NK-92 (cell line): ENCODE results near the gene FAM3C.
"Not testable (repeated sequence)": the region's sequence is repeated elsewhere in the genome, so short reads cannot be mapped to it uniquely, and the experiment has no call there.

ENCODE experiments used
- DNase-seq: peaks from one replicate; lab custom pipeline; 2025; ENCODE audit not compliant: unreplicated experiment; lab: John Stamatoyannopoulos, UW

Gene FAM3C

DNA sequence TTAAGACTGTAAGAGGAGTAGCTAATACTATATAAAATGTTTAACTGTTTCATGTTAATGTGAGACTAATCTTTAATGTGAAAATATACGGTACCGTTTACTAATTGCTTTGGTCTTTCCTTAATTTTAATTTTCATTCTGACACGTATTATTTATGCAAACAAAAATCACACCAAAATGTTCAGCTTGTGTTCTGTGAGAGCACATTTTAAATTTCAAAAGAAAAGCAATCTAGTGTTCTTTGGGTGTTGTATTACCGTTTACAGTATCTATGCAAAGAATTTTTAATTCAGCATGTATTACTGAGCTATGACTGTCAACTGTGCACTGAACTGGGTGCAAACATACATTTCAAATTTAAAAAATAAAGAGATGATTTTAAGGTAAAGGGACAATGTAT is 65.1 kb downstream of the FAM3C start:
- no peak for DNase-seq

DNA sequence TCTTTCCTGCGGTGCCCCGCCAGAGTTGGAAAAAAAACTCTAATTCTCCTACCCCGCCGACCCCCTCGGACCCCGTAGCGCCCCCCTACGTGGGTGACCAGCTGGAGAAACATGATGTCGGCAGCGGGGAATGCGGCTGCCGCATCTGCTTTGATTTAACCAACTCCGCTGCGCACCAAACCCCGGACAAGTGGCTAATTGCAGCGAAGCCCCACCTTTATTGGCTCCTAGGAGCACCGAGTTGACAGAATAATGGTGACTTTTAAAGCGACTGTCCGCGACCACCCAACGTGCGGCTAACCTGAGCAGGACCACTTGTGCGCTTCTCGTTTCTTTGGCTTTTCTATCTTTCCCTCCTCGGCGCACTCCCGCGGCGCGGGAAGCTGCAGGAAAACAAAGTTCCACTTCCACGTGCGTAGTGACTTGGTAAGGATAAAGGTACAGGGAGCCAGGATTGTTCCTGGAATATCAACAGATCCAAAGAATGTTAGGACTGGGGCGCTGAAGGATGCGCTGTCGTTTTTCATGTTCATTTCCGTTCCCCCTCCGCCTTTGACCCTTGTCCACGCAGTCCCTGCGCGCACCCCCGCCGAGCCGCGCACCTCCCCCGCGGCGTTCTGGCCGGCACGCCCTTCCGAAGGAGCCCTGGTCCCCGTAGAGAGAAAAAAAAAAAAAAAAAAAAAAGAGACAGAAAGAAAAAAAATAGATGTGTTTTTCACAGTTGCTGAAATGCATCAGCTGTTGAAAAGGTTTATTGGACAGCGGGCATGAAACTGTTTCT is 65.9 kb downstream of the FAM3C start:
- no peak for DNase-seq

DNA sequence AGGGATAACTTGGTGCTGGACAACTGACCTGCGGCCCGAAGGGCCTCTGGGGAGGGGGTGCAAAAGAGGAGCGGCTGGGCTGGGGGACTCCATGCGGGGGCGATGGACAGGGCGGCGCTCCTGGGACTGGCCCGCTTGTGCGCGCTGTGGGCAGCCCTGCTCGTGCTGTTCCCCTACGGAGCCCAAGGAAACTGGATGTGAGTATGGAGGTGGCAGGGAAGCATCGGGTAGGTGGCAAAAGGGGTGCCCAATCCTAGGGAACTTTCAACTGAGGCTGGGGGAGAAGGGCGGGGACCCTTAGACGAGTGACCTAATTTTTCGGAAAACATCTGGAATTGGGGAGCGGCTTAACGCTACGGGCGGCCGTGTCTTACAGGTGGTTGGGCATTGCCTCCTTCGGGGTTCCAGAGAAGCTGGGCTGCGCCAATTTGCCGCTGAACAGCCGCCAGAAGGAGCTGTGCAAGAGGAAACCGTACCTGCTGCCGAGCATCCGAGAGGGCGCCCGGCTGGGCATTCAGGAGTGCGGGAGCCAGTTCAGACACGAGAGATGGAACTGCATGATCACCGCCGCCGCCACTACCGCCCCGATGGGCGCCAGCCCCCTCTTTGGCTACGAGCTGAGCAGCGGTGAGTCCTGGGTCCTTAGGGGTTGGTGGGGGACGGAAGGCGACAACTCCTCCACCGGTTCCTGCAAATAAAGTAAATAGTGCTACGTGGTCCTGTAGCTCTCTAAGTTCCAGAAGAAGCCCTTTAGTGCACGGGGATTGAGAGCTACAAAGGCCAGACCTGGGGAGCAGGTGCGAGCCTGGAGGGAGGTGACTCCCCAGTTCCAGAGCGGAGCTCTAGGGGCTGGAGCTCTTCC is 66.7 kb downstream of the FAM3C start:
- no peak for DNase-seq

DNA sequence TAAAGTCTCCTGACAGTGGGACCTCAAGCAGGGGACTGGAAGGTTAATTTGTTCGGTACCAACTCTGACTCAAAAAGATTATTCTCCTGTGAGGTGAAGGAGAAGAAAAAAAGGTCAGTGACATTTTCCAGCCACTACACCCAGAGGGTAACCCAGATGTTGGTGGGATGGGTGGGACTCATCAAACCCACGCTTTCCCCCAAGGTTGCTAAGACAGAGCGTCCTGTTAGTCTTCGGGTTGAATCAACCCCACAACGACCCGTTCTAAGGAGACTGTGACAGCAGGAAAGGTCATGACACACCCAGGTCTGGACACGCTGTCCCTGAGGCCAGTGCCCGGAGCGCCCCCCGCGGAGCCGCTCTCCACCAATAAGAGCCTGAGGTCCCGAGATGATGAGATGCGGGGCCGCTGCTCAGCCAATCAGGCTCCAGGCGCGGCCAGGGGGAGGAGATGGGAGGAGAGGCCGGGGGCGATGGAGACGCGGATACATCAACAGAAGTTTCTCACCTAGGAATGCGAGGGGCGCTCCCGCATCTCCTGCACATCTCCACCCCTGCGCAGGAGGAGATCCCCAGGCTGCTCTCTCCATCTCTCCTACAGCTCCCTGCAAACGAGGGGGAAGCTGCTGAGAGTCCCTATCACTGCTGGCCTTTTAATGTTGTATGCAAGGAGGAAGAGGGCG is 67.5 kb downstream of the FAM3C start, which contains the start of gene WNT16:
TSS of gene WNT16 (plus strand) at position 493 of the 683 bp plus-strand sequence. CDS start 293 bp downstream, outside the sequence.
- DNase-seq: no peak

GRCh38 chr7:121327671-121328070 is 68.4 kb downstream of the FAM3C start:
- DNase-seq: no peak

GRCh38 chr7:121323515-121324302 is 72.4 kb downstream of the FAM3C start:
- DNase-seq: no peak

- DNase-seq: no peak
Measured at GRCh38 chr7:121322460-121322859, 73.6 kb downstream of the FAM3C start.

GRCh38 chr7:121315170-121315569 is 80.9 kb downstream of the FAM3C start:
- DNase-seq: not testable (repeated sequence)

GRCh38 chr7:121313793-121314676 is 82.1 kb downstream of the FAM3C start:
- no peak for DNase-seq

GRCh38 chr7:121313220-121313792 is 82.8 kb downstream of the FAM3C start:
- DNase-seq: no peak

- DNase-seq: no peak
Measured at GRCh38 chr7:121307021-121307574, 89.0 kb downstream of the FAM3C start.

GRCh38 chr7:121306565-121306964 is 89.5 kb downstream of the FAM3C start:
- no peak for DNase-seq

GRCh38 chr7:121305109-121305508 is 91.0 kb downstream of the FAM3C start:
- DNase-seq: no peak

GRCh38 chr7:121304102-121304658 is 91.9 kb downstream of the FAM3C start:
- no peak for DNase-seq

DNA sequence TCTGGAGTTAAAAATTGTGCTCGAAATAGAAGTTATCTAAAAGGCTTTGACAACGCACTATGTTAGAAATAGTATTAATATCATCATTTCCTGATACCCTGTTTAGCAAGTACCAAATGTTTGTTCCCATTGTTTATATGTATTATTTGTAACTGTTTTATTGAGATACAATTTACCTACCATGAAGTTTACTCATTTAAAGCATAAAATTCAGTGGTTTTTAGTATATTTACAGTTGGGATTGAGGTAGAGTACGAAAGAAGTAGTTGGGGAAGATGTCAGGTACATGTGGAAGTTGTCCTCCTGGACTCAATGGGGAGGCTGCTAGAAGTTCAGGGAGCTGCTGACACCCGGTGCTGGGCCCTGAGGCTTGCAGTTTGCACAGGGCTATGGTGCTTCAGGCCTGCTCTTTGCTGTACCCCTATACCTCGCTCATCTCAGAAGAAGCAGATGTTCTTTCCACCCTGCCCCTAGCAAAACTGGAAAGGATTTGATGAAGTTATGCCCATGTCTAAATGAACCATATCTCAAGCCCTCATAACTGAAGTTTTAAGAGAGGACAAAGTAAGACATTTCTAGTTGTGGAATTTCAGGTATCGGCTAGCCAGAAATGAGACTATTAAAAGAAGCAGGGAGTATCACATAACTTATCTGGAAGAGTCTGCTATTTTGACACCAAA is 92.5 kb downstream of the FAM3C start:
- no peak for DNase-seq

DNA sequence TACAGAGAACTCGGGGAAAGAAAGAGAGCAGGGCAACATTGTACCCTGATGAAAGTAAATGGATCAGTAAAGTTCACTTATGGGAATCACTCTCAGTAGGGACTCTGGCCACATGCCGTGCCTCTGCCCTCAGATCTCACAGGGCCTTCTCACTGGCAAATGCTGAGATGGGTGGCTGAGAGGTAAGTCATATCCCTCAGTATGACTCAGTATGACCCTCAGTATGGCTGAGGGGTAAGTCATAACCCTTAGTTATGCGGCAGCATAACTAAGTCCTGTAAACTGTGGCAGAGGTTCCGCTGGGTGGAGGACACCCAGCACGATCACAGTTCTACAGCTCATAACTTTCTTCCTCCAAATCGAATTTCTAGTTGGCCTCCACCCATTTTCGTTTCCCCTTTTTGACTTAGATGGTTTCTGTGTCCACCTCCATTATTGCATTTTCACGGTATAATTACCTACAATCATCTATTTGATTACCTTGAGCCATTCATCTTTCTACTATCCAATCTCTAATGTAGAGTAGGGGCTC is 93.8 kb downstream of the FAM3C start:
- DNase-seq: no peak

- DNase-seq: no peak
Measured at GRCh38 chr7:121301446-121302213, 94.5 kb downstream of the FAM3C start.
